Testis (tissue), 3 donors: ENCODE results near the gene MTUS2. TPM values are rescaled to one million over a fixed set of nuclear protein-coding genes. Genes with fewer than 3 reads are reported as not detected.

Experiments
- DNase-seq: peaks from one replicate; pipeline ENCODE4 v3.0.0-alpha.2; 2019
- H3K27ac ChIP-seq, 2 donors: fragments of 200-600 bp; sonication (generic); one replicate each; pipeline ENCODE4 v1.5.1; 2019
- H3K27me3 ChIP-seq: fragments of 200-600 bp; sonication (generic); one replicate; pipeline ENCODE4 v1.5.1; 2019
- H3K36me3 ChIP-seq: fragments of 200-600 bp; sonication (generic); one replicate; pipeline ENCODE4 v1.5.1; 2017; ENCODE audit warnings: low read depth; ENCODE audit errors: missing control alignments
- H3K4me1 ChIP-seq: fragments of 200-600 bp; sonication (generic); one replicate; pipeline ENCODE4 v1.5.1; 2019
- H3K4me3 ChIP-seq, 2 donors: fragments of 200-600 bp; sonication (generic); one replicate each; pipeline ENCODE4 v1.5.1; 2017 to 2019
- H3K9me3 ChIP-seq: fragments of 200-600 bp; sonication (generic); one replicate; pipeline ENCODE4 v1.5.1; 2017
- POLR2A ChIP-seq: fragments of 450-650 bp; IDR thresholded peaks from one replicate; pipeline ENCODE4 v1.6.1; 2017; ENCODE audit warnings: antibody characterized with exemption, mild to moderate bottlenecking, moderate library complexity
- WGBS, 2 donors: methylation state at CpG; one replicate each; pipeline ENCODE4 v1.1.5; 2018; 5-methylcytosine and 5-hydroxymethylcytosine counted together
- intact Hi-C: fragments of 100-400 bp; cut with DNase I; formaldehyde crosslinking; loops from one replicate; pipeline ENCODE4 v1.15.1; 2023; ENCODE audit warnings: low total_unique reads
- polyA plus RNA-seq: library from polyadenylated mRNA; stranded (reverse); fragments of 350-450 nt; fragmentation: Illumina TruSeq; extraction: RNeasy Lipid Tissue Mini Kit (QIAGEN cat#74804); gene quantifications from one replicate; pipeline ENCODE4 v1.2.3, GENCODE V29; 2014; ENCODE audit warnings: low read depth, low replicate concordance; ENCODE audit not compliant: insufficient read depth
- total RNA-seq, 2 donors: library from RNA; depleted of rRNA; stranded (reverse); fragments of >200 nt; gene quantifications; one replicate each; pipeline ENCODE4 v1.2.3, GENCODE V29; 2016
- TF ChIP-seq, protein P1 (sequence below), 3 experiments: fragments of 450-650 bp in 2 of 3; fragments of 200-600 bp in 1 of 3; sonication (generic) in 1 of 3; IDR thresholded peaks; one replicate each; pipeline ENCODE4 v1.5.1; 2016 to 2019; ENCODE audit warnings: antibody characterized with exemption in 3 of 3, mild to moderate bottlenecking in 2 of 3, moderate library complexity in 1 of 3

Gene MTUS2
- total and polyA plus RNA-seq, 3 donors from 2014 or later: 2.1 to 9.2 (median 8.3) TPM

DNA sequence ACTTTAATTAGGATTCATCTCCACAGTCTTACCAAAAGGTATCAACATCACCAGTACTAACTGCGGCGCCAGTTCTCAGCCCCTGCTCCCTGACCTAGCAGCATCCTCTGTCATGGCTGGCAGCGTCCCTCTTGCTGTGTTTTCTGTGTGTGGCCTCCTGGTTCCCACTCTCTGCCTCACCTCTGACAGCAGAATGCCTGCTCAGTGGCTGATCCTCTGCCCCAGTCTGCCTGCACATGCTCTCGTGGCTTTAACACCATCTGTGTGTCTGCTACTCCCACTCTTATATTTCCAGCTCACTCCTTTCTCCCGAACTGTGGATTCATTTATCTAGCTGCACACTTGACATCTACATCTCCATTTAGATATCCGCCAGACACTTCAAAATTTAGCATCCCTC, 341.5 kb downstream of the MTUS2 start:
- WGBS, 2 donors: 44 to 65% methylated on average over 6 of the region's 6 CpGs

DNA sequence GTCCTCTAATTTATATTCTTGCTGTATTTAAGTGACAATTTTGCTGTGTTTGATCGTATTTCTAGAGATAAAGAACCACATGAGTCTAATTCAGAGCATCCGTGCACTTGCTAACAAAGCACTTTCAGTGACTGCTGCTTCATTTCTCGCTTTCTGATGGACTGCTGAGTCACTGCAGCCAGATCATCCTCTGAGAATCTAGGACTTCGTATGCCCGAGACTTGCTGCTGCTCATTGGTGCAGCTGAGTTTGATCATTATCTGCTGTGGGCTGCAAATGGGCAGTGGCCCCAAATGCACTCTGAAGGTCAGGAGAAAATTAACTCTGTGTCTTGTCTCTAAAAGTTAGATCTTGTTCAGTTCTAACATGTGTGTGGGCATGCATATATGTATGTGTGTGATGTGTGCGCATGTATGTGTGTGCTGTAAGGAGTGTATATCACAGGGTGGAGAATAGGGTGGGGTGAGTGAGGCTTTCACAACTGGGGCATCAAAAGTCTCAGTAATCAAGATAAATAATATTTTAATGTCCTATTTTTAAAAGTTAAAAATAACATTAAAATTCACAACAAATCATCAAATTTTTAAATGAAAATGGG, 342.6 kb downstream of the MTUS2 start:
- no peak for DNase-seq
- no peak for TF ChIP-seq POLR2A
- TF ChIP-seq, protein P1, sequence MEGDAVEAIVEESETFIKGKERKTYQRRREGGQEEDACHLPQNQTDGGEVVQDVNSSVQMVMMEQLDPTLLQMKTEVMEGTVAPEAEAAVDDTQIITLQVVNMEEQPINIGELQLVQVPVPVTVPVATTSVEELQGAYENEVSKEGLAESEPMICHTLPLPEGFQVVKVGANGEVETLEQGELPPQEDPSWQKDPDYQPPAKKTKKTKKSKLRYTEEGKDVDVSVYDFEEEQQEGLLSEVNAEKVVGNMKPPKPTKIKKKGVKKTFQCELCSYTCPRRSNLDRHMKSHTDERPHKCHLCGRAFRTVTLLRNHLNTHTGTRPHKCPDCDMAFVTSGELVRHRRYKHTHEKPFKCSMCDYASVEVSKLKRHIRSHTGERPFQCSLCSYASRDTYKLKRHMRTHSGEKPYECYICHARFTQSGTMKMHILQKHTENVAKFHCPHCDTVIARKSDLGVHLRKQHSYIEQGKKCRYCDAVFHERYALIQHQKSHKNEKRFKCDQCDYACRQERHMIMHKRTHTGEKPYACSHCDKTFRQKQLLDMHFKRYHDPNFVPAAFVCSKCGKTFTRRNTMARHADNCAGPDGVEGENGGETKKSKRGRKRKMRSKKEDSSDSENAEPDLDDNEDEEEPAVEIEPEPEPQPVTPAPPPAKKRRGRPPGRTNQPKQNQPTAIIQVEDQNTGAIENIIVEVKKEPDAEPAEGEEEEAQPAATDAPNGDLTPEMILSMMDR (IDR thresholded peaks at IDR 0.05): no peak
- Histone ChIP-seq H3K27ac (no peak overlapping the region), H3K9me3 (no peaks in the 10 kb centered on the region), H3K36me3 (no peaks in the 10 kb centered on the region), H3K4me1 (no peaks in the 10 kb centered on the region), H3K27me3 (no peaks in the 10 kb centered on the region), H3K4me3 (no peak overlapping the region)
- 55 to 64% methylated on average over 6 of the region's 6 CpGs for WGBS, 2 donors
- intact Hi-C loops: no loop called here

More for the DNA sequence above, 341.5 kb downstream of the MTUS2 start:
- H3K9me3 ChIP-seq: no peaks in the 10 kb centered on the region
- H3K27ac ChIP-seq: no peak overlapping the region
- TF ChIP-seq POLR2A: no peak
- TF ChIP-seq, protein P1 (IDR thresholded peaks at IDR 0.05): no peak
- no peaks in the 10 kb centered on the region for H3K36me3 ChIP-seq
- no peaks in the 10 kb centered on the region for H3K27me3 ChIP-seq
- no peak overlapping the region for H3K4me3 ChIP-seq
- H3K4me1 ChIP-seq: no peaks in the 10 kb centered on the region
- intact Hi-C loops: no loop called here
- no peak for DNase-seq

DNA sequence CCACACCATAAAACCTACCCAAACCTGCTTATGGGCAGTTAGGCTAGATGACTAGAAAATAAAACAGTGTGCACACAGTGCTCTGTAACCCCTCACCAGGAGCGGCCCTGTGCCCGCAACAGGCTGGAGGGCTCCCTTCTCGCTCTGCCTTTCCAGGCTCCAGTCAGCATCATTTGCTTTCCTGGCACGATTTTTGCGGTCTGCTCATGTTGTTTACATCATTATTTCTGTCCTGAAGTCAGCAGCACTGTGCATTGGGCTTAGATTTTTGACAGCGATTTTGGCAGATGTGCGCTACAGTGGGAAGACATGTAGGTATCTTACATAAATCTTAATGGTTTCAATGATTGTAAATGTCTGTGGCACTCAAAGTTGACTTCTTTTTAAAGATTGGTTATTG, 344.0 kb downstream of the MTUS2 start:
- no peak for DNase-seq
- no peaks in the 10 kb centered on the region for H3K36me3 ChIP-seq
- H3K4me3 ChIP-seq: no peak overlapping the region
- H3K4me1 ChIP-seq: no peaks in the 10 kb centered on the region
- intact Hi-C loops: no loop called here
- no peak overlapping the region for H3K27ac ChIP-seq
- WGBS, 2 donors: 93 to 95% methylated on average over 7 of the region's 7 CpGs
- no peaks in the 10 kb centered on the region for H3K9me3 ChIP-seq
- no peaks in the 10 kb centered on the region for H3K27me3 ChIP-seq
- TF ChIP-seq, protein P1 (IDR thresholded peaks at IDR 0.05): no peak
- TF ChIP-seq POLR2A: no peak

DNA sequence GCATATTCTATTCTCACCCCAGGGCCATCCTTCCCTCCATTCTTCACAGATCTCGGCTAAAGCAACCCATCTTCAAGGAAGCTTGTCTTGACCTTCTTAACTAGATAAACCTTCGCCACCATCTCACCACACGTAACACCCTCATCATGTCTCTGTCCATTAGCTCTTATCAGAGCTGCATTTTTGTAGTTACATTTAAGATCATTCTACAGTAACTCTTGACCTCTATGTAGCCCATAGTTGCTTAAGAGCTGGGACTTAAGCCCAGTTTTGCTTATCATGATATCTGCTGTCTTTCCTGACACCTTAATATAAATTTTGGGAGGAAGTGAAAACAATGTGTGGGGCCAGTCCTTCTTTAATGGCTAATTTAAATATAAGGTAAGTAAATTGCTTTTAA, 345.1 kb downstream of the MTUS2 start:
- intact Hi-C loops: no loop called here
- Histone ChIP-seq H3K27me3 (no peaks in the 10 kb centered on the region), H3K36me3 (no peaks in the 10 kb centered on the region), H3K9me3 (no peaks in the 10 kb centered on the region), H3K4me3 (no peak overlapping the region), H3K27ac (no peak overlapping the region), H3K4me1 (no peaks in the 10 kb centered on the region)
- no peak for TF ChIP-seq POLR2A
- TF ChIP-seq, protein P1 (IDR thresholded peaks at IDR 0.05): no peak
- 72 to 90% methylated on average over 3 of the region's 3 CpGs for WGBS, 2 donors
- no peak for DNase-seq

DNA sequence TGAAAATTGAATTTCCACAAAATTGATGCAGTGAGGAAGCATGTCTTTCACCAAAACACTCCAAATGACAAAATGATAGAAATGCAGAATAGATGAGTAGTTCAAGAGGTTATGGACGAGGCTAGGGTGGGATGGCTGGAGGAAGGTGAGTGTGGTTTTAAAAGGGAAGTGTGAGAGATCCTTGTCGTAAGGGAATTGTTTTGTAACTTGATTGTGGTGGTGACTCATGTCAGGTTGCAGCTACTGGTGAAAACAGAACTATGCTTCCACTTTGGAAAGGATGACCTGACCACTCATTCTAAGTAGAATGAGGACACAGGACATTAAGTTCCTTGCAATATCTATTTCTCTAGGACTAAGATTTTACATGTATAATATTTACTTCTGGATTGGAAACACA, 345.7 kb downstream of the MTUS2 start:
- Histone ChIP-seq H3K27ac (no peak overlapping the region), H3K9me3 (no peaks in the 10 kb centered on the region), H3K36me3 (no peaks in the 10 kb centered on the region), H3K27me3 (no peaks in the 10 kb centered on the region), H3K4me1 (no peaks in the 10 kb centered on the region), H3K4me3 (no peak overlapping the region)
- intact Hi-C loops: no loop called here
- WGBS, 2 donors: 75 to 84% methylated on average over 2 of the region's 2 CpGs
- DNase-seq: no peak
- no peak for TF ChIP-seq POLR2A
- TF ChIP-seq, protein P1 (IDR thresholded peaks at IDR 0.05): no peak
